H54 (cell line): ENCODE data around the gene VPS51.

ENCODE experiments used
- DNase-seq: peaks from one replicate; pipeline ENCODE4 v3.0.0; 2011; ENCODE audit warnings: low spot score, mixed read lengths; ENCODE audit not compliant: insufficient read length
- FAIRE-seq: peaks from 3 replicates; lab custom pipeline; 2011; peaks lifted over from hg19 to GRCh38; lab: Jason Lieb, UNC
- POLR2A ChIP-seq: IDR thresholded peaks from 2 replicates; pipeline ENCODE4 v1.6.1; 2011; ENCODE audit warnings: low read depth, mild to moderate bottlenecking, low read length

VPS51 gene

GRCh38 chr11:65159012-65159411 lies 63.0 kb downstream of the VPS51 start:
- no peak for TF ChIP-seq POLR2A
- FAIRE-seq = no peak
- no peak for DNase-seq

DNA sequence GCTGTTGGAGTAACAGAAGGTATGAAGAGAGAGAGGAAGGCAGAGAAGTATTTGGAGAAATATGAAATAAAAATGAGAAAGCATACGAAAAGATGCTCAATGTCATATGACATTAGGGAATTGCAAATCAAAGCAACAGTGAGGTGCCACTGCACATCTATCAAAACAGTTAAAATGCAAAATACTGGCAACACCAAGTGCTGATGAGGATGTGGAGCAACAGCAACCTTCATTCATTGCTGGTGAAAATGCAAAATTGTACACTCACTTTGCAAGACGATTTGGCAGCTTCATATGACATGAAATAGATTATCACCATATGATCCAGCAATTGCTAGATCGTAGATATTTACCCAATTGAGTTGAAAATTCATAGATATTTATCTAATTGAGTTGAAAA lies 64.6 kb downstream of the VPS51 start:
- TF ChIP-seq POLR2A = no peak
- DNase-seq (no peak), FAIRE-seq (no peak)
